T-helper 2 cell (primary cell): ENCODE measurements around the gene C16orf74.

ENCODE experiments used
- DNase-seq, 5 experiments: peaks; one replicate each; pipeline versions ENCODE4 v3.0.0 to v3.0.0-alpha.2; 2012 to 2022

C16orf74 gene

DNA sequence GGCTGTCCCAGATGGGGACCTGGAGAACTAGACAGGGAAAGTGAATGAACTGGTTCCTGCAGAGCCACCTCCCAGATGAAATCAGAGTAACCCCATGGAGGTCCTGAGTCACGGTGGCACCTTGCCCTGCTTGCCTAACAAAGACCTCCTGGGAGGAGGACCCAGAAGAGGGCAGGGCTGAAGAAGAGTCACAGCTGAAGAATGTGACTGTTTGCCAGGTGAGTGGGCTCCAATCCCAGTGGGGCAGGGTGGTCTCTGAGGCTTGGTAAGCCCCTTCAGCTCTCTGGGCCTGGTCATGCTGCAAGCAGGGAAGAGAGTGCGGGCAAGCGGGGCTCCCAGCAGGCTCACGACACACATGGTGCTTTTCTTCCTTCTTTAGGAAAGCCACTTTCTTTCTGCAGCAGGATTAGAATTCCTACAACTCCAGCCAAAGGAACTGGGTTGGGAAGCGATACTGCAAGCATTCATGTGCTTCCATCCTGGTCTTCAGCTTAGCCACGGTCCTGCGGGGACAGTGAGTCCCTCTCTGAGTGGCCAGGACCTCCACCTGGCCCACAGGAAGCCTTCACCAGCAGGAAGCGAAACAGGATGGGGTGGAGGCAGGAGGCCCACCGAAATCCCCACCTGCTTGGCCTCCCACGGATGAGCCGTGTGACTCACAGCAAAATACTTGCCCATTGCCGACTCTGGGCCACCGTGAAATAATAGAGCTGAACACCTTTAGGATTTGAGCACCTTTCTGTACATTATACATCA, 4.3 kb downstream of the C16orf74 start:
- no peak for DNase-seq

DNA sequence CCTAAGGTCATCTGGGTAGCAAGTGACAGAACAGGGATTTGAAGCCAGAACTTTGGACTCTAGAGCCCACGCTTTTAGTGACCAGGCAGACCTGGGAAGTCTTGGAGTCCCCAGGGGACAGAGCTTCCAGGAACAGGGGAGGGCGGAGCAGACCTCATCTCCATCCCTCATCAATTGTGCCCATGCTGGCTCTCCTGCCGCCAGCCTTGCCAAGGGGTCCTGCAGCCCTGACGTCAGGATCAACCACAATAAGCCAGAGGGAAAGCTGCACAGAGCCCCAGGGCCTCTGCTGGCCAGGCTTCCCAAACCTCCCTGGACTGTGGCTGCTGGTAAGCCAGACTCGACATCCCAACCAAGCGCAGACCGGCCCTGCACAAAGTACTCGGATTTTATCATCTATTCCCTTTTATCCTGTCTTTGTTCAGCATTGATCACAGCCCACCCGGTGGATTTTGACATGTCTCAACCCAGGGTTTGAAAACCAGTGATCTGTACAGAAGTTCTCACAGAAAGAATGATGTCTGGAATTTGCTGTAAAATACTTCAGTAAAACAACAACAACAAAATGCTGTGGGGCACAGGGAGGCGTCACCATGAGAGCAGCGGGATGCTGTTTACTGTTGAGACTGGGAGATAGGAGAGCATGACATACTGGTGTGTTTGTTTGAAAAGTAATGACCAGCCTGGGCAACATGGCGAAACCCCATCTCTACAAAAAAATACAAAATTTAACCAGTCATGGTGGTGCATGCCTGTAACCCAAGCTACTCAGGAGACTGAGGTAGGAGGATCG, 11.8 kb downstream of the C16orf74 start:
- no peak for DNase-seq

DNA sequence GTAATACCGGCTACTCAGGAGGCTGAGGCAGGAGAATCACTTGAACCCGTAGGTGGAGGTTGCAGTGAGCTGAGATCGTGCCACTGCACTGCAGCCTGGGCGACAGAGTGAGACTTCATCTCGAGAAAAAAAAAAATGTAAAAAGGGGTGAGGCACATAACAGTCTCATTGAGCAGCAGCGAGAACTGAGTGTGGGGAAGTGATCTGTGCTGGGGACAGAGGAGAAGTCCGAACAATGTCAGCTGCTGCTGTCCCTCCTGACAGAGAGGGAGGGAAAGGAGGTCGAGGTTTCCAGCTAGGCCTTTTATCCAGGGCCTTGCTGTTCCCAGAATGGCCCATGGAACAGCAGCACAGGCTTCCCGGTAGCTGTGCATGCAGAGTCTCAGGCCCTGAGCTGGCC, 14.0 kb downstream of the C16orf74 start:
- no peak for DNase-seq

DNA sequence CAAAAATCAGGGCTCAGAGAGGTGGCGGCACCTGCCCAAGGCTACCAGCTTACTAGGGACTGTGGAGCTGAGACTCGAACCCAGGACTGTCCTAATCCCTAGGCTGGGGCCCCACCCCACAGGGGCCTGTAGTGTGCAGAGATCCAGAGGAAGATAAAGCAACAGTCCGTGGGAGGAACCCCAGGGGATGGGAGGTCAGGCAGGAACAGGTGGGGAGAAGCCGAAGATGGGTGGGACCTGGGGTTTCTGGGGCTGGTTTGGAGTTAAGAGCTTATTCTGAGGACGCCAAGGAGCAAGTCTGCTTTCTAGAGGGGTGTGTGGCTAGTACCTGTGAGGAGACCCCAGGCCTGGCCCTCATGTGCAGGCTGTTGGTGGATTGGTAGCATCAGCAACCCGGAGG, 14.9 kb downstream of the C16orf74 start:
- DNase-seq, result no peak

DNA sequence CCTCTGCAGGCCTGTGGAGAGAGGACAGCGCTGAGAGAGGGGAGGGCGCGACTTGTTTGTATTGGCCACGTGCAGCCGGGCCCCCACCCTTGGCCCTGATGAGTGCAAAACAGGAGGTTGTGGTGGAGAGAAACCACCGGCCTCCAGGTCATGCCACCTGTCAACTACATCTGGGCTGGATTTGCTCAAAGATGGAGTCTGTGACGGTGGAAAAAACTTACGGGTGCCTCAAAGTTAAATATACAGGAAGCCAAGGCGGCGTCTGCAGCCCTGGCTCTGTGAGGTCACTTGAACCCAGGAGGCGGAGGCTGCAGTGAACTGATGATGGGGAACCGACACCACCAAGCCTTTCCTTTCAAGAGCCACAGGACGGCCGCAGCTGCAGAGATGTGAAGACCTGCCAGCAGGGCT, 15.7 kb downstream of the C16orf74 start:
- DNase-seq, result peak in 3 of 5 experiments; percentile 22 to 72 (median 64)

- no peak for DNase-seq
Measured at GRCh38 chr16:85734311-85735017, 16.4 kb downstream of the C16orf74 start.

DNA sequence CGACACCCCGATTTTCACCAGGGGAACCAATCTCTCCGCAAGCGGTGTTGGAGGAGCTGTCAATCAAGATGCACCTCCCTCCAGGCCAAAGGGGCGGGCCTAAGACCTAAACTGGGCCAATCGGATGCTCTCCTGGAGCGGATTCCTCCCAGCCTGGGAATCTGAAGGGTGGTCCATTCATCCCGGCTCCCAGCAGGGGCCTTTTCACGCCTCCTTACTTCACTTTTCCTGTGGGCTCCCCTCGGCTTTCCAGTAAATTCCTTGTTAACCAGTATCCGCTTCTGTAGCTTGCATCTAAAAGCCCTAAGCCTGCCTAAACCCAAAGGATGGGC, 17.1 kb downstream of the C16orf74 start:
- no peak for DNase-seq

DNA sequence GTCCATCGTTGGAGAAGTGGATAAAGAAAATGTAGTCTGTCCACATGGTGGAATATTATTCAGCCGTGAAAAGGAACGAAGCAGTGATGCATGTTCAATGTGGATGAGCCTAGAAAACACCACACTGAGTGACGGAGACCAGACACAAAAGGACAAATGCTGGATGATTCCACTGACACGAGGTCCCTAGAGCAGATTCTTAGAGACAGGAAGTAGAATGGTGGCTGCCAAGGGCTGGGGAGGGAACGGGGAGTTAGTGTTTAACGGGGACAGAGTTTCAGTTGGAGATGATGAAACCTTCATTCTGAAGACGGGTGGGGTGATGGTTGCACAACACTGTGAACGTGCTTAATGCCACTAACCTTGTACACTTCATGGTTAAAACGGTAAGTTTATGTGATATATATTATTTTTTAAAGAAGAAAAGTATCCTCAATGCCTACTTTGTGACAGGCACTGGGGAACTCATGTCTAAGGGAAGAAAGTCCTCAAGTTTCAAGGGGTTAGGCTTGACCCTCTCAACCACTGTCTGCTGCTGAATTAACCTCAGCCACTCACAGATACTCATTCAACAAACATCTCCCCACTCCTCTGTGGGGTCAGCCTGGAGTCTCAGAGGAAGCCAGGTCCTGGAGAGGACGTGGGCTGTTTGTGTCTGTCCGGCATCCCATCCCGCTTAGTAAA, 17.6 kb downstream of the C16orf74 start:
- DNase-seq, result no peak

- no peak for DNase-seq
Measured at GRCh38 chr16:85731179-85731578, 19.7 kb downstream of the C16orf74 start.

- no peak for DNase-seq
Measured at GRCh38 chr16:85730186-85730465, 20.8 kb downstream of the C16orf74 start.

DNA sequence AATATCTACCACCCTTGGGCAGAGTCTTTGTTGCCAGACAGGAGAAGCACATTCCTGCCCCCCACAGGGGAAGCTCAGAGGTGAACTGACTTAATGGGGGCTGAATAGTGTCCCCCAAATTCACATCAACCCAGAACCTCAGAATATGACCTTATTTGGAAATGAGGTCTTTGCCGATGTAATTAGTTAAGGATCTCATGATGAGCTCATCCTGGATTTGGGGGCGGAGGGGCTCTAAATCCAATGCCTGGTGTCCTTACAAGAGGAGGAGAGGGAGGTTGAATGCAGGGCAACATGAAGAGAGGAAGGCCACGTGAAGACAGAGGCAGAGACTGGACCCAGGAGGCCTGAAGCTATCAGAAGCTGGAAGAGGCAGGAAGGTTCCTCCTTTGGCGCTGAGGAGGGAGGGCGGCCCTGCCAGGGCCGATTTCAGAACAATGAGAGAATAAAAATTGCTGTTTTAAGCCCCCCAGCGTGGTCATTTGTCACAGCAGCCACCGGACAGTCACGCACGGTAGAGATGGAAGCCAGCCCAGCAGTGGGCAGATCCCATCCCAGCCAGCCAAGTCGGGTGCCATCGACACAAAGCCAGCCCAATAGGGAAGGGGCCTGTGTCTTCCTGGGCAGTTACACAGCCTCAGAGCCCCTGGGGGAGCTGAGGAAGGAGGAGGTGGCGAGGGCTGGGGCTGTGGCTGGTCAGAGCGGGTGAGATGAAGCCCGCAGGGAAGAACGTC, 21.3 kb downstream of the C16orf74 start:
- DNase-seq, result no peak

DNA sequence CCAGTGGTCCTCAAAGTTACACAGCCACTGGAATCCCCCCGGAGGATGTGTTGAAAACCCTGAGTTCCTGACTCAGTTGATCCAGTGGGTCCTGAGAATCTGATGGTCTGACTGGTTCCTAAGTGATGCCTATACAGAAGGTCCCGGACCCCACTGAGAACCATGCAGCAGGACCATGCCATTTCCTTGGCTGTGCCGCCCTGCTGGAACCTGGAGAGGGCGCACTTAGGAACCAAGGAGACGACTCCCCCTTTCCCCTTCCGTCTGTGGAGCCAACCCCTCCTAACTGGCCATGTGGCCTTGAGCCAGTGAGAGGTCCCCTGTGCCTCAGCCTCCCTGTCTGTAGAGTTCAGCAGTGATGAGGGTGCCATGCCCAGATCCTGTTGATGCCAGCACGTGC, 22.0 kb downstream of the C16orf74 start:
- DNase-seq, result no peak

GRCh38 chr16:85724936-85725335, 26.0 kb downstream of the C16orf74 start:
- no peak for DNase-seq

DNA sequence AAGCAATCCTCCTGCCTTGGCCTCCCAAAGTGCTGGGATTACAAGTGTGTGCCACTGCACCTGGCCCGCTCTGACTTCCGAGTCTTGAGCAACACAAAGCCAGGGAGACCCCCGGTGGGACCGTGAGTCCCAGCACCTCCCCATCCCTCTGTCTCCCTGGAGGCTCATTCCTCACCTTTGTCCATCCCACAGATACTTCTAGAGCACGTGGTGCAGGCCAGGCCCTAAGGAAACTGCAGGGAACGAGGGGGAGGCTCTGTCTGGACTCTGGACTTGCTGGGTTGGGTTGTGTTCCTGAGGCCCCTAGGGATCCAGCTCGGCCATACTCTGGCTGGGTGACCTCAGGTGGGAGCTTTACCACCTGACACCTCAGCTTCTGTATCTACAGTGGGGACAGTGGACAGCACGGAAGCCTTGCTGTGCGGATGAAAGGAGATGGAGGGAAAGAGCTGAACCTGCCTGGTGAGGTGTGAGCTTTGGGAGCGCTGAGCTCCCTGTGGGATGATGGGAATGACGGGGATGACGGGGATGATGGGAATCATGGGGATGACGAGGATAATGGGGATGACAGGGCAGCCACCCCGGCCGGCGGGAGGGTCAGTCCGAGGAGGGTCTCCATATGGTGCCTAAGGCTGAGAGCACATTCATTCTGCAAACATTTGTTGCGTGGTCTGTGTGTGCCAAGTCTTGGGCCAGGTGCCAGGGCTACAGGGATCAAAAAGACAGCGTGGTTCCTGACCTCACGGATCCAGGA, 26.6 kb downstream of the C16orf74 start:
- no peak for DNase-seq

DNA sequence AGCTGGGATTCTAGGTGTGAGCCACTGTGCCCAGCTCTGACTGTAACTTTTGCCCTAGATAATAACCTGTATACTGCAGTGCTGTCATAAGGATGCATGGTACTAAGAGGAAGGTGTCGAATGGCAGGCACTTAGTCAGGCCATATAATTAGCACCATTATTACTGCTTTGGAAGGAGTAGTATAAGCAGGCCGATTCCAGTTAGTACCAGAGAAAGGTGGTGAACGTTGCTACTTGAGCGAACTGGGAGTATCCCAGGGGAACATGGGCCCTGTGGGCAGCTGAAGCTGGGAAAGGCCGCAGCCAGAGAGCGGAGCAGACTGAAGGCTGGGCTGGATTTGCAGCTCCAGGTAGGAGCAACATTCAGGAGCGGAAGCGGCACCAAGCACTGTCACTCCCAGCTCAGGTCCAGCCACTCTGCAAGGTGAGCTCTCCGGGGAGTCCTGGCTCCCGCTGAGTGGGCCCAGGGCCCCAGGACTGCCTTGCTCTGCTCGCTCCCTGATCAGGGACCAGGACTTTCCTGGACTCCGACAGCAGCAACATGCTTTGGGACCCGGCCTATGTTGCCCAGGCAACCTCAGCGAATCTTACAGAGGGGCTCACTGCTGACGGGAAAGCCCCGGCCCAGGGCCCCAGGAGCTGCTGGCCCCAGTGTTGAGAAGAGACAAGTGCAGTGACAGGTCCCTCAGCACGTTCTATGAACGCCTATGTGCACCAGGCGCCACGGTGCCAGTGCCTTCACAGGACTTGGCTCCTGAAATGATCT, 28.6 kb downstream of the C16orf74 start:
- DNase-seq, result no peak

GRCh38 chr16:85720302-85720637, 30.6 kb downstream of the C16orf74 start:
- DNase-seq, result no peak

DNA sequence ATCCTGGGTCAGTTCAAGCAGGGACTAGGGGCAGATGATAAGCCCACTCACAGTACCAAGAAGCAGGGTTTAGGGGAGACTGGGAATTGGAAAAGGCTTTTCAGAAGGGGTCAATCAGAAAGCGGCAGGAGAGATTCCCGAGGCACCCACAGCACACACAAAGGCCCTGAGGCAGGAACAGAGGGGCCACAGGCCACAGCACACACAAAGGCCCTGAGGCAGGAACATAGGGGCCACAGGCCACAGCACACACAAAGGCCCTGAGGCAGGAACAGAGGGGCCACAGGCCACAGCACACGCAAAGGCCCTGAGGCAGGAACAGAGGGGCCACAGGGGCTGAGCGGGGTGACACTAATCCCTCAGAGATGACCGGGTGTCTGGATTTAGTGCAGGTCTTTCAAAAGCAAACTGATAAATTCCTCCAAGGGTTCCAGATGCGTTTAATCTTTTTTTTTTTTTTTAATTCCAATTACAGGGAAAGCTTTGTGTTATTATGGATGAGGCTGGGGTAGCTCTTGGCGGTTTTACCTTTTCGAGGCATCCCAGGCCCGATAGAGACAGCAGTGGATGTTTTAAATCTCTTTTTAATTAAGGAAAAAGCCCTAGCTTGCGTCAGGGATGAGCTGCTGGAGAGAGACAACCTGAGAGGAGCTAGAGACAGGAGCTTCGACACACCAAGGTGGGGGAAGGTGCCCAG, 31.1 kb downstream of the C16orf74 start:
- no peak for DNase-seq

GRCh38 chr16:85718682-85719081, 32.2 kb downstream of the C16orf74 start:
- no peak for DNase-seq

GRCh38 chr16:85718153-85718477, 32.8 kb downstream of the C16orf74 start:
- no peak for DNase-seq

DNA sequence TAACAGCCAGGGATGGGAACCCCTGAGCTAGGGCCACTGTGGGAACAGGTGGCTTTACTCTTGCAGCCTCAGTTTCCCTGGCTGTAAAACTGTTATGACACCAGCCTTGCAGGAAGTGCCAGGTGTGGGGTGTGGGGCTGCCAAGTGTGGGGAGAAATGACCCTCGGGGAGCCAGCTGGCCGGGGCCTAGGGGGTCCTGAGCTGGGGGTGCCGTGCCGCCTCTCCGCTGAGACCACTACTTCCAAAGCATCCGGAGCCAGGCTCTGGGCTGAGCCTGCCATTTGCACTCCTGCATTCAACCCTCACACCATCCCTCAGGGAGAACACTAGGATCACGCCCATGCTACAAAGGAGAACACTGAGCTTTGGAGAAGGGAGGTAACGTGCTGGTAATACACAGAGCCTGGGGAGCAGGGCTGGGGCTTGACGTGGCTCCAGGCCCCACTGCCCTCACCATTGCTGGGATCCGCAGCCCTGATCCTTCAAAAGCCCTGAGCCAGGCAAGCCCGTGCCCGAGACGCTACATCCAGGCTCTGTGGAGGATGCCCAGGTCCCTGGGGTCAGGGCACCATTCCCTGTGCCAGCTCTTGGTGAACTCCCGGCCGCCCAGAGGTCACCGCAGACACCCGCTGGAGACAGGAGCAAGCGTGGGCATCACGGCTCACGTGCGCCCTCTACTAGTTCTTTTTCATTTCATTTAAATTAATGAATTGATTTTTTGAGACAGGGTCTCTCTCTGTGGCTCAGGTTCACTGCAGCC, 33.3 kb downstream of the C16orf74 start:
- peak in 4 of 5 experiments; percentile 27 to 50 (median 34) for DNase-seq
